GM04504 (cell line): ENCODE results near the gene CLDN6.

Experiments used
- DNase-seq: peaks from one replicate; pipeline ENCODE4 v3.0.0-alpha.2; 2012; ENCODE audit warnings: low read depth

CLDN6 gene

DNA sequence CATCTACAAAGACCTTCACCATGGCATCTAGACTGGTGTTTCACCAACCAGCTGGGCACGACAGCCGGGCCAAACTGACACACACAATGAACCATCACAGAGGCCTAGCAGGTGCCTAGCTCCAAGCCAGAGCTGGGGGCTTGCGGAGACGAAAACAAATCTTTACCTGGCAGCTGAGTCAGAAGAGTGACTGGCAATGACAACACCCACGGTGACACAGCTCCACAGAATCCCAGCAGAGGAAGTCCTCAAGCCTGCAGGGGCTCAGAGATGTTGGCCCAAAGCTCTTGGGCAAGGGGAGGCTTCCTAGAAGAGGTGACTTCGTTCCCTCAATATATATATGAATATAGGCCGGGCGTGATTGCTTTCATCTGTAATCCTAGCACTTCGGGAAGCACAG lies 33.5 kb upstream of the CLDN6 start:
- no peak for DNase-seq

DNA sequence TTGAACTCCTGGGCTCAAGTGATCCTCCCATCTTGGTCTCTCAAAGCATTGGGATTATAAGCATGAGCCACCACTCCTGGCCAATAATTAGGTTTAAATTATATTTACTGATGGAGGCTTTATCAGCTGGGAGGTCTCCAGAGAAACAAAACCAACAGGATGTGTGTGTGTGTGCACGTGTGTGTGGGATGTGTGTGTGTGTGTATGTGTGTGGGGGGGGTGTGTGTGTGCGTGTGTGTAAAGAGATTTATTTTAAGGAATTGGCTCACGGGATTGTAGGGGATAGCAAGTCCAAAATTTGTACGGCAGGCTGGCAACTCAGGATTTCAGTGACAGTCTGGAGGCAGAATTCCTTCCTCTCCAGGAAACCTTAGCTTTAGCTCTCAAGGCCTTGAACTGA lies 33.0 kb upstream of the CLDN6 start:
- DNase-seq, result no peak

DNA sequence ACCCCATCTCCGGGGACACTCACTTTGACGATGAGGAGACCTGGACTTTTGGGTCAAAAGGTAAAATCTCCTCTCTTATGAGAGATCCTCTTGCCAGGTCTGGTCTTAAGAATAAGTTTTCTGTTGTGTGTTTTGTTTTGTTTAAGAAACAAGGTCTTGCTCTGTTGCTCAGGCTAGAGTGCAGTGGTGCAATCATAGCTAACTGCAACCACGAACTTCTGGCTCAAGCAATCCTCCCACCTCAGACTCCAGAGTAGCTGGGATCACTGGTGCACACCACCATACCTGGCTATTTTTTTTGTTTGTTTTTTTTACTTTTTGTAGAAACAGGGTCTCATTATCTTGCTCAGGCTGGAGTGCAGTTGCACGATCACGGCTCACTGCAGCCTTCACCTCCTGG lies 32.5 kb upstream of the CLDN6 start:
- DNase-seq, result no peak

DNA sequence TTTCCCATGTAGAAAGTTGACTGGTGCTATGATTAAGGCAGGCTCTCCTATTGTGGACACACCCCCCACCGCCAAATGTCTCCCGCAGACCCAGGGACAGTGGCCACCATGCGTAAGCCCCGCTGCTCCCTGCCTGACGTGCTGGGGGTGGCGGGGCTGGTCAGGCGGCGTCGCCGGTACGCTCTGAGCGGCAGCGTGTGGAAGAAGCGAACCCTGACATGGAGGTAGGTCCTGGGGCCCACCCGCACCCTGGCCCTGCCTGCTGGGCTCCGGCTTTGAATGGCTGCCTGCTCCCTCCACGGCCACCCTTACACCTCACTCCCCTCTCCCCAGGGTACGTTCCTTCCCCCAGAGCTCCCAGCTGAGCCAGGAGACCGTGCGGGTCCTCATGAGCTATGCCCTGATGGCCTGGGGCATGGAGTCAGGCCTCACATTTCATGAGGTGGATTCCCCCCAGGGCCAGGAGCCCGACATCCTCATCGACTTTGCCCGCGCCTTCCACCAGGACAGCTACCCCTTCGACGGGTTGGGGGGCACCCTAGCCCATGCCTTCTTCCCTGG lies 32.0 kb upstream of the CLDN6 start:
- no peak for DNase-seq

DNA sequence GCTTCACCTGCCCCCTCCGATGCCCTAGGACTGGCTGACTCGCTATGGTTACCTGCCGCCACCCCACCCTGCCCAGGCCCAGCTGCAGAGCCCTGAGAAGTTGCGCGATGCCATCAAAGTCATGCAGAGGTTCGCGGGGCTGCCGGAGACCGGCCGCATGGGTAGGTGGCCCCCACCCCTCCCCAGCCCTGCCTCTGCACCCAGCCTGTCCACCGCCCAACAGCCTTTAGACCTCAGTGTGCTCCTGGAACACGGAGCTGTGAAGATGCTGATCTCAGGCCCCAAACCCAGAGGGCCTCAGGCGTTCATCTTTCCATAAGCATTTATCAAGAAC lies 29.4 kb upstream of the CLDN6 start:
- no peak for DNase-seq

DNA sequence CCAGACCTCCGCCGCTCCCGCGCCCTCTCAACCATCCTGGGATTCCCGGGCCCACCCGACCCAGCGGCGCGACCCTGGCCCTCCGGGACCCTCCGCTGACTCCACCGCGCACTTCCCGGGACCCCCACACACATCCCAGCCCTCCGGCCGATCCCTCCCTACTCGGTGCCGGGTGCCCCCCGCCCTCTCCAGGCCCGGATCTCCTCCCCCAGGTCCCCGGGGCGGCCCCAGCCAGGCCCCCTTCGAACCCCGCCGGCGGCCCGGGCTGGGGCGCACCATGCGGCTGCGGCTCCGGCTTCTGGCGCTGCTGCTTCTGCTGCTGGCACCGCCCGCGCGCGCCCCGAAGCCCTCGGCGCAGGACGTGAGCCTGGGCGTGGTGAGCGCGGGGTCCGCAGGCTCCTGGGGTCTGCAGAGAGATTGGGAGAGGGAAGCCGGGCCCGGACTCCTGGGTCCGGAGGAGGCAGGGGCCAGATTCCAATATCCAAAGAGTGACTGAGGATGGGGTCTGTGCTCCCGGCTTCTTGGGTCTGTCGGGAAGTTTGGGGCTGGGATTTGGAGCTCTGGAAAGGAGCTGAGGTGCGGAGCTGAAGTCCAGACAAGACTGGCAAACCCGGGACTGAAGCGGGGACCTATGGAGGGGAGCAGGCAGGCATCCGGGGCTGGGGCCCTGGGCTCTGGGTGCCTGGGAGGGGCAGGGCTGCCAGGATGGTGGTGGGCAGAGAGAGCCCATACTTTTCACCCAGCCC lies 28.8 kb upstream of the CLDN6 start:
- DNase-seq, result no peak

DNA sequence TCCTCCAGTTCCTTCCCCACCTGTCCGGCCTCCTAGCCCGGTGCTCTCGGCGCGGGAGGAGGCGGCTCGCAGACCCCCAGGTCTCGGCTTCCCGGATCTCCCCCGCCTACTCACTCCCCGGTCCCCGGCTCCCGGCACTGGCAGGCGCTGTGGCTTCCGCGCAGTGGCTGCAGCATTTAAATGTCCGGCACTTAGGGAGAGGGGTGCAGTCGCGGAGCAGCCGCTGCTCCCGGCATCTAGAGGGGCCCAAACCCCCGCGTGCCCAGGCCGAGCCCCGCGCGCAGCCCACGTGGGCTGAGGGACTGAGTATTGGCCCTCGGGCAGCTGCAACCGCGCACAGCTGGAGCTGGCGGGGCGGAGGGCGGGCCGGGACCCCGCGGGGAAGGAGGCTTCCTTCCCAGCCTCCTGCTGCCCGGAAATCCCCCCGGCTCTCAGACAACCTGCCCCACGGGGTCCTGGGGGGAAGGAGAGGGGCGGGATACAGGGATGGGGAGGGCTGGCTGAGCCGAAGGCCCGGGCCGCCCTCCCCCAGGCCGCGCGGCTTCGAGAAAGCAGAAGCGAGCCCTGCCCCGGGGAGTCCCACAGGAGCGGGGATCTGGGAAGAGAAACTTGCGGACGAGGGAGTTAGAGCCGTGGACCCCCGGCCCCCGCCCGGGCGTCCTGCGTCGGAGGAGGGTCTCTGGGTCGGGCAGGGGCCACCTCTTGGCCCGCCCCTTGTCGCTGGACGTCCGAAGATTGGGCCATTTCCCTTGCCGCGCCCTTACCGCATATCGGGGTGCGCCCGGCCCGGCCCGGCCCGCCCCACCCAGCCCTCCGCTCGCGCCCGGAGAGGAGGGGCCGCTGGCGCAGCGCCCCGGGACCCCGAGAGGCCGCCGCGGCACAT lies 28.0 kb upstream of the CLDN6 start, which contains the start of gene MMP25:
TSS of gene MMP25 (plus strand) at position 804 of the 883 bp plus-strand sequence. CDS start 357 bp downstream, outside the sequence.
- no peak for DNase-seq

DNA sequence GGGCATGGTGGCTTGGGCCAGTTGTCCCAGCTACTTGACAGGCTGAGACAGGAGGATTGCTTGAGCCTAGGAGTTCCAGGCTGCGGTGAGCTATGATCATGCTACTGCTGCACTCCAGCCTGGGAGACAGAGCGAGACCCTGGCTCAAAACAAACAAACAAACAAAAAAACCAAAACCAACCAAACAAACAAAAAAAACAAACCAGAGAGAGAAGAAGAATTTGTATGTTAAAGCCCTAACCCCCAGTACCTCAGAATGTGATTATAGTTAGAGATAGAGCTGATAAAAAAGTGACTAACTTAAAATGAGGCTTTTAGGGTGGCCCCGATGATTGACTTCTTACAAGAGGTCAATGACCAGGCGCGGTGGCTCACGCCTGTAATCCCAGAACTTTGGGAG lies 26.7 kb upstream of the CLDN6 start:
- DNase-seq, result no peak

DNA sequence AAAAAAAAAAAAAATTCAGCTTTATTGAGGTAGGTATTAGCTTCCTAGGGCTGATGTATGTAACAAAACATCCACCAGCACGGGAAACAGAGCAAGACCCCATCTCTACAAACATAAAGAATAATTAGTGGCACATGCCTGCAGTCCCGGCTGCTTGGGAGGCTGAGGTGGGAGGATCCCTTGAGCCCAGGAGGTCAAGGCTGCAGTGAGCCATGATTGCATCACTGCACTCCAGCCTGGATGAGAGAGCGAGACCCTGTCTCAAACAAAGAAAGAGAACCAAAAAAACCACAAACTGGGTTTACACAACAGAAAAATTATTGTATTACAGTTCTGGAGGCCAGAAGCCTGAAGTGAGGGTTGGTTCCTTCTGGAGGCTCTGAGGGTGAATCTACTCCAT lies 24.4 kb upstream of the CLDN6 start:
- DNase-seq, result no peak

DNA sequence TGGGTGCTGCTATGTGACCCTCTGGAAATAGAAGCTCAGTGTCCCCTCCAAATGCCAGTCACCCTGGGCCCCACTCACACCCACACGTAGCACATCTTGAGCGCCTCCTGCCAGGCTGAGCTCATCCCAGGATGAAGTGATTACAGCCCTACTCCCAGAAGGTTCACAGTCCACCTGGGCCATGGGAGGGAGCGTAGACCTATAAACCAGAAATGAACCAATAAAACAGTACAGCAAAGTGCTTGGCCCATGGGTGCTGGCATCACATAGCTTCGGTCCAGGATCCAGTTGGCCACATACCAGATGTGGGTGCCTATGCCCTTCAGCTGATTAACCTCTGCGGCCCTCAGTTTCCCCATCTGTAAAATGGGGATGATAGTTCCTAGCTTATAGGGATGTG lies 20.9 kb upstream of the CLDN6 start:
- DNase-seq, result no peak

DNA sequence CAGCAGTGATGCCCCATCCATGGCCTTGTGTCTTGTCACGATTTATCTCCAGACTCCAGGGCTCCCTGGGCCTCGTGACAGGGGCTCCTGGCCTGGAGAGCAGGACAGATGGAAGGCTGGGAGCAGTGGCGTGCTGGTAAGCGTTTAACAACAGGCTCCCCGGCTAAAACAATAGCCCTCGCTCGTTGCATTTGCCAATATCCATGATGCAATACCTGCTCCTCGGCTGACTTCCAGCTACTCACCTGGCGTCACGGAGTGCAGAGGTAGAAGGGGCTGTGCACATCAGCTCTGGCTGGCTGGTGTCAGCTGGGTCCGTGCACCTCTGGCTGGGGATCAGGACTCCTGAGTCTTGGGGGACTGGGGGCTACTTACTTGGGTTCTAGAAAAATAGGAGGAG lies 20.3 kb upstream of the CLDN6 start:
- no peak for DNase-seq

DNA sequence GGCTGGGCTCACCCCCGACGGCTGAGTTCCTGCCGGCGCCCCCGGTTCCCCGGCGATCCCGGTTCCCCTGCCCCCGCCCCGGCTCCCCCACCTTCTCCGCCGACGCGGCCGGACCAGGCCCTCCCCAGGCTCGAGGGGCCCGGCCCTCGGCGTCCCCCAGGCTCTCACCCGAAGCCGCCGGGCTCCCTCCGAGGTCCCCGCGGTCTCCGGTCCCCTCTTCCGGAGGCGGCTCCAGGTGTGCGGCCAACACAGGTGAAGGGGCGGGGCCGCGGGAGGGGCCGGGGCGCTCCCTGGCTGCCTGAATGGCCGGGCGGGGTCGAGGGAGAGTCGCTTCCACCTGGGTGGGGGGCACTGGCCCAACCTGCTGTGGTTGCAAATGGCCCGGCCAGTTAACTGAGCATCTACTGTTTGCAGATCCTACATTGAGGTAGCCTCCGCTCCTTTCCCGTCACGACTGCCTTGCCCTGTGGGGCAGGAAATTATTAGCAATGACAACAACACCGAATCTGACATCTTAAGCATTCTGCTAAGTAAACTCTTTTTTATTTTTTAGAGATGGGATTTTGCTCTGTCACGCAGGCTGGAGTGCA lies 18.8 kb upstream of the CLDN6 start, which contains the start of gene BICDL2:
TSS of gene BICDL2 (minus strand) at position 219 of the 590 bp plus-strand sequence. CDS start 1,448 bp downstream, outside the sequence.
- DNase-seq, result no peak

DNA sequence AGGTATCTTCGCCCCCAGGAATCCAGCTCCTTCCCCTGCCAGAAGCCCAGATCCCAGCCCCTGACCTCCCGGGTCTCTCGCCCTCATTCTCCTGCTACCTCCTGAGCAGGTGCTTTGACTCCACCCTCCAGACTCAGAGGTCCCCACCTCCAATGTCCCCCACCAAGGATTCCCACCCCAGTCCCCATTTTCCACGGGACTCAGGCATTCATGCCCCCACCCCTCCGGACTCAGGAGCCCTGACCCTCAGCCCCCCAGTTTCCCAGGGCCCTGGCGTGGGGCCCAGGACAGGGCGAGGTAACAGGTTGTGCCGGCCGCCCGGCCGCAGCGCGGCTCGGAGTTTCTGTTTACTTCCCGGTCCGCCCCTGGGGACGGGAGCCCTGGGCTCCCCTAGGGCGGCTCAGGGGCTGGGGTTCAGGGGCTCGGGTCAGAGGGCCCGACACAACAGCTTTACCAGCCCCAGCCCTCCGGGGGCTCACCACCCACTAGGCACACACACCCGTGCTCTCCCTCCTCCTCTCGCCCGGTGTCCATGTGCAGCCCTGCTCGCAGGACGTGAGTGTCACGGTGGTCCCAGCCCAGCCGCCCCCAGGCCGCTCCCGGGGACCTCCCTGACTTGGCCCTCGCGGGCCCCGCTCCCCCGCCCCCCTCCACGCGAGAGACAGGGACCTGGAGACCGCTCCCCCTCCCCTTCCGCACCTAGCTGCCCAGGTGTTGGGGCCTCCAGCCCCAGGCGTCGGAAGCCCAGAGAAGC lies 18.2 kb upstream of the CLDN6 start:
- no peak for DNase-seq

DNA sequence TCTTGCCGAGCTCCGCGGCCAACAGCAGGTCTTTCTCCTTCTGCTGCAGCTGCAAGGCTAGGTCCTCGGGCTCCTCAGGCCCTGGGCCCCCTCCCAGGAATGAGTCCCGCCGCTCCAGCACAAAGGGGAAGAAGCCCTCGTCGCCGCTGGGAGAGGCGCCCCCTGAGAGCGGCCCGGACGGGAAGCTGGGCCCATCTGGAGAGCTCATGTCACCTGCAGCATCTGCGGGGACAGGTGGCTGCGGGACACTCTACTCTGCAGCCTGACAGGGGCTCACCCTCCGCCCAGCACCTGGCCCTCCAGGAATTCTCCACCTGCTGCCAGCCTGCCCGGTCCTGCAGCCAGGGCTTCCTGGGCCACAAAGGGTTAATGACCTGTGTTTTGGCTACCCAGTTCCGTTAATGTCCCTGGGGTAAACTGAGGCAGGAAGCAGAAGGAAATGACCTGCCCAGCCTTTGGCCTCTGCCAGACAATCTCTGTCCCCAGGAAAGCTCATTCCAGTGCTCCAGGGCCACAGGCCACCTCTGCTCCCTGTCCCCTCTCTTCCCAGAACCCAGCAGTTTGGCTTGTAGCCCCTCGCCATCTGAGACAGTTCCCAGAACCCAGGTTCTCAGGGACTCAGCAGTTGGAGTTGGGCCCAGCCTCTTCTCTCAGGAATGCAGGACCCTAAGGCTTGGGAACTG lies 17.4 kb upstream of the CLDN6 start:
- no peak for DNase-seq

DNA sequence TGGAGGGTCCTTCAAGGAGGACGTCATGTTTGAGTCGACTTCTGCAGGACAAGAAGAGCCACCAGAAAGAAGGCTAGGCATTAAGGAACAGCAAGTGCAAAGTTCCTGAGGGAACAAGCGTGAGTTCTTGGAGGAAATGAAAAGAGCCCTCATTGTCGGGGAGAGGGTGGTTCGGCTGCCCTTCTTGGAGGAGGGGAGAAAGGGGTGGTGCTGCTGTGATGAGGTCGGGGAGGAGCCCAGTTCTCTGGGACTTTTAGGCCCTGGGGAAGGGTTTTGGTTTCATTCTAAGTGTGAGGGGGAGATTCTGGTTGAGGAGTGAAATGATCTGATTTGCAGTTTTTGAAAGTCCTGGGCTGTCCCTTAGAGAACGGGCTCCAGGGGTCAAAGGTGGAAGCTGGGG lies 14.6 kb upstream of the CLDN6 start:
- DNase-seq, result no peak

DNA sequence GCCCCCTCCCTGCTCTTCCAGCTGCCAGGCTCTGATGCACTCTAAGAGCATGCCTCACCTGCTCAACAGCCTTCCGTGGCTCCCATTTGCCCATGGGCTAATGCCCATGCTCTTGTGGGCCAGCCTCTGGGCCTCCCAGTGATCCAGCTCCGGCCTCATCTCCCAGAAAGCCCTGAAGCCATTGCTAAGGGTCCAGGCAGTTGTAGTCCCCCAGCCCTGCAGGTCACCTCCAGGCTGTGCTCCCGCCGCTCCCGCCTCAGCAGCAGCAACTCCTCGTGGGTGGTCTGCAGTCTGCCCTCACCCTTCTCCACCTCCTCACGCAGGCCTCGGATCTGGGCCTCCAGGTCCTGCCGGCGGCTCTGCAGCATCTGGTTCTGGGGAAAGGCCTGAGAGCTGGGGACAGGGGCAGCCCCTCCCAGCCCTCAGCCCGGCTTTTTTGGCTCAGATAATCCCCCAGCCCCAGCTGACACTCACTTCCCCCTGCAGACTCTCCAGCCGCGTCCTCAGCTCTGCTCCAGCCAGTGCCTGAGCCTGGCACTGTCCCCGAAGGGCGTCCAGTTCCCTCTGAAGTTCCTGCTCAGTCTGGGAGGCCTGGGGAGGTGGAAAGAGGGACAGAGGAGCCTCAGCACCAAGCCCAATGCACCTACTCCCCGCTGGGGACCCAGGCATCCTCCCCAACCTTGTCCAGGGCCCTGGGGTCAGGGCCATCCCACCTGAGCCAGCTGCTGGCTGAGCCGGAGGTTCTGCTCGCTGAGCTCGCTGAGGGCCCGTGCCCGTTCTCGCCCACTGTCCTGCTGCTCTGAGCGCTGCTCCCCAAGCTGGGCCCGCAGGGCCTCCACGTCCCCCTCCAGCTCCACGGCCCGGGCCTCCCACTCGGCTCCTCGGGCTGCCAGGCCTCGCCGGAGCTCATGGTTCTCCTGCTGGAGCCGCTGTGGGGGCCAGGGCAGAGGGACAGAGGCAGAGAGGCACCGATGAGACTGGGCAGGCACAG lies 12.5 kb upstream of the CLDN6 start:
- no peak for DNase-seq

DNA sequence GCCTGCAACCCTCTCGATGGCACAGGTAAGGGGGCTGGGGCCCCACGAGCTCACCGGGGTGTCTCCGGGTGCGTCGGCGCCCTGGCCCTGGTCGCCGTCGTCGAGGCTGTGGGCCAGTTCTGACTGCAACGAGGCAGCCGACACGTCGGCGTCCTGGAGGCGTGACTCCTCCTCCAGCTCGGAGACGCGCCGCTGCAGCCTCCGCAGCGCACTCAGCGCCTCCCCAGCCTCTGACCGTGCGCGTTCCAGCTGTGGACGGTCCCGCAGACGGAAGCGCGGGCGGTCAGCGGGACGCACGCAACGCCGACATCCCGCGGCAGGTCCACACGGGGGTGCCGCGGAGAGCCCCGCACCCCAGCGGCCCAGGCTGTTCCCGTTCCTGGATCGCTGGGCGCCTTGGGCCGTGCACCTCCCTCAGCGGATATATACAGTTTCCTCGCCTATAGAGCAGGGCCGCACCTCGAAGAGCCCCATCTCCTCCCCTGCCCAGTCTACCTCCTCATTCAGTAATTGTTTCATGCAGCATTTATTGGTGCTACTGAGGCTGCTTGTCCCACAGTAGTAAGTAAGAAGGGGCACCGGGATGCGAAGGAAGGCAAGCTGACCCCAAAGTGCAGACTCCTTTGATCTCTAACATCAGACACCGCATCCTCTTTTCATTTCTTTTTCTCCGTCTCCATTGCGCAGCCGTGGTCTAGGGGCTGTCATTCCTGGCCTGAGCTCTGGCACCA lies 11.7 kb upstream of the CLDN6 start:
- peak; percentile 12 for DNase-seq

DNA sequence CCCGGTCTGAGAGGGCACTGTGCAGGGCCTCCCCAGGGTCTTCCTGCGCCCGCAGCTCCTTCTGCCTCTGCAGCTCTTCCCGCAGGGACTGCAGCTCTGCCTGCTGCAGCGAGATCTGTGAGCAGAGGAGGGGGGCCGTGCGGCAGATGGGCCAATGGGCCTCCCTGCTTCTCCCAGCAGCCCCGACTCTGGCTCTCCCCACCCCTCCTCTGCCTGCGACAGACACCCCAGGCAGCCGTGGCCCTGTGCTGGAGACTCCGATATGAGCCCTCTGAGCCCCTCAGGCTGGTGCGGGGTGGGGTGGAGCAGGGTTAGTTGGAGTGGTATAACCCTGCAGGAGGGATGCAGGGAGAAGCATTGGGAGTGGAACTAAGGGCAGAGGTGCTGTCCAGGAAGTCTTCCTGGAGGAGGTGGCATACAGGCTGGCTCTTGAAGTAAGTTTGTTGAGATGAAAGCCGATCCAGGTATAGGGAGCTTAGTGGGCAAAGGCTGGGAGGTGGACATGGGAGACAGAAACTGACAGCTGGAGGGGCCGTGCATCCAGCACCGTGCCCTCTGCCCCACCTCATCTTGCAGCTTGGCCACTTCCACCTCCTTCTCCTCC lies 10.8 kb upstream of the CLDN6 start:
- DNase-seq, result no peak
